Hepatocyte (in vitro differentiated cells): ENCODE measurements around the gene CPVL. TPM values are rescaled to one million over a fixed set of nuclear protein-coding genes. Genes with fewer than 3 reads are reported as not detected.

Experiments
- DNase-seq: peaks from one replicate; pipeline ENCODE4 v3.0.0-alpha.2; 2016; ENCODE audit warnings: low spot score
- H2AFZ ChIP-seq: fragments of 200-600 bp; sonication (generic); 2 replicates; pipeline ENCODE4 v1.6.0; 2016; ENCODE audit warnings: antibody characterized with exemption, mild to moderate bottlenecking
- H3K27ac ChIP-seq: fragments of 200-600 bp; sonication (generic); 2 replicates; pipeline ENCODE4 v1.5.1; 2016; ENCODE audit warnings: mild to moderate bottlenecking
- H3K27me3 ChIP-seq: fragments of 200-600 bp; sonication (generic); 2 replicates; pipeline ENCODE4 v1.6.1; 2016
- H3K36me3 ChIP-seq: fragments of 200-600 bp; sonication (generic); replicated peaks from 2 replicates; pipeline ENCODE4 v1.5.1; 2016; ENCODE audit warnings: low read depth; ENCODE audit not compliant: insufficient read depth
- H3K4me1 ChIP-seq: fragments of 200-600 bp; sonication (generic); 2 replicates; pipeline ENCODE4 v1.5.1; 2016; ENCODE audit warnings: mild to moderate bottlenecking, moderate library complexity; ENCODE audit not compliant: insufficient read depth
- H3K4me2 ChIP-seq: fragments of 200-600 bp; sonication (generic); 2 replicates; pipeline ENCODE4 v1.6.0; 2016
- H3K4me3 ChIP-seq: fragments of 200-600 bp; sonication (generic); 2 replicates; pipeline ENCODE4 v1.5.1; 2016; ENCODE audit warnings: mild to moderate bottlenecking
- H3K79me2 ChIP-seq: fragments of 200-600 bp; sonication (generic); 2 replicates; pipeline ENCODE4 v1.6.0; 2017; ENCODE audit warnings: mild to moderate bottlenecking
- H3K9me2 ChIP-seq: fragments of 200-600 bp; sonication (generic); replicated peaks from 2 replicates; pipeline ENCODE4 v1.6.0; 2017; ENCODE audit warnings: mild to moderate bottlenecking; ENCODE audit not compliant: insufficient read depth
- H3K9me3 ChIP-seq: fragments of 200-600 bp; sonication (generic); 2 replicates; pipeline ENCODE4 v1.5.1; 2016; ENCODE audit warnings: low read depth, mild to moderate bottlenecking
- H4K20me1 ChIP-seq: fragments of 200-600 bp; sonication (generic); 2 replicates; pipeline ENCODE4 v1.6.0; 2016; ENCODE audit warnings: mild to moderate bottlenecking; ENCODE audit not compliant: insufficient read depth, poor library complexity, severe bottlenecking
- EZH2 ChIP-seq: fragments of 200-600 bp; sonication (generic); IDR thresholded peaks from 2 replicates; pipeline ENCODE4 v1.6.1; 2016; ENCODE audit warnings: antibody characterized with exemption, mild to moderate bottlenecking, borderline replicate concordance
- EZH2phosphoT487 ChIP-seq: fragments of 200-600 bp; sonication (generic); IDR thresholded peaks from one replicate; pipeline ENCODE4 v1.6.1; 2018; ENCODE audit warnings: antibody characterized with exemption, mild to moderate bottlenecking, low read depth, moderate library complexity; ENCODE audit not compliant: unreplicated experiment, severe bottlenecking
- WGBS: methylation state at CpG from one replicate; pipeline ENCODE4 v1.1.6; 2016; ENCODE audit warnings: low lambda C conversion rate; ENCODE audit errors: missing lambda C conversion rate; 5-methylcytosine and 5-hydroxymethylcytosine counted together
- polyA plus RNA-seq: library from polyadenylated mRNA; unstranded; fragments of >200 nt; fragmentation: Nextera tagmentation; extraction: Ambion mirVana; gene quantifications from 2 replicates; pipeline ENCODE4 v1.2.1, GENCODE V29; 2016
- total RNA-seq: library from RNA; depleted of rRNA; stranded (reverse); fragments of >200 nt; gene quantifications from 2 replicates; pipeline ENCODE4 v1.2.3, GENCODE V29; 2014
- TF ChIP-seq, protein P1 (sequence below): fragments of 200-600 bp; sonication (generic); IDR thresholded peaks from 2 replicates; pipeline ENCODE4 v1.5.1; 2016; ENCODE audit warnings: antibody characterized with exemption, mild to moderate bottlenecking; ENCODE audit not compliant: poor library complexity

CPVL gene
- total and polyA plus RNA-seq, 2 experiments from 2014 or later, result 26.2 to 36.3 TPM

DNA sequence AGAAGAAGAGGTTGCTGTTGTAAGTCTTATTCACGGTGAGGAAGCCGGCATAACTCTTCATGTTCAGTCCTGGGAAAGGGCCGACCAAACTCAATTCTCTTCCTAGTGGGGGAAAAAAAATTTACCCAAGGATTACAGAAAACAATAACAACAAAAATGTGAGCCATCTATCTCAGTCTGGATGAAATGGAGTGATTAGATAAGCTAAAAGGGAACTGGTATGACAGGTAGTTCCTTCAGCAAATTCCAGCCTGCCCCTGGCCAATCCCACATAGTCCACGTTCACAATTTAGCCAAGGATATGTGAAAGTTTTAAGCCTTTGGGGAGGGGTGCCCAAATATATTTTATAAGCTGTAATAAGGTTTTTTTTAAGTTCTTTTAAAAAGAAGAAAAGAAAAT is 33.6 kb downstream of the CPVL start:
- Histone ChIP-seq H3K27ac (no peak overlapping the region), H4K20me1 (no peaks in the 10 kb centered on the region), H3K36me3 (no peaks in the 10 kb centered on the region), H3K4me1 (no peaks in the 10 kb centered on the region), H3K79me2 (no peaks in the 10 kb centered on the region), H3K9me3 (no peaks in the 10 kb centered on the region), H3K4me3 (no peak overlapping the region), H3K27me3 (no peaks in the 10 kb centered on the region), H3K4me2 (no peak overlapping the region), H3K9me2 (no peaks in the 10 kb centered on the region), H2AFZ (no peak overlapping the region)
- no peak for DNase-seq
- WGBS, result 64% methylated on average over 4 of the region's 4 CpGs
- TF ChIP-seq, protein P1, sequence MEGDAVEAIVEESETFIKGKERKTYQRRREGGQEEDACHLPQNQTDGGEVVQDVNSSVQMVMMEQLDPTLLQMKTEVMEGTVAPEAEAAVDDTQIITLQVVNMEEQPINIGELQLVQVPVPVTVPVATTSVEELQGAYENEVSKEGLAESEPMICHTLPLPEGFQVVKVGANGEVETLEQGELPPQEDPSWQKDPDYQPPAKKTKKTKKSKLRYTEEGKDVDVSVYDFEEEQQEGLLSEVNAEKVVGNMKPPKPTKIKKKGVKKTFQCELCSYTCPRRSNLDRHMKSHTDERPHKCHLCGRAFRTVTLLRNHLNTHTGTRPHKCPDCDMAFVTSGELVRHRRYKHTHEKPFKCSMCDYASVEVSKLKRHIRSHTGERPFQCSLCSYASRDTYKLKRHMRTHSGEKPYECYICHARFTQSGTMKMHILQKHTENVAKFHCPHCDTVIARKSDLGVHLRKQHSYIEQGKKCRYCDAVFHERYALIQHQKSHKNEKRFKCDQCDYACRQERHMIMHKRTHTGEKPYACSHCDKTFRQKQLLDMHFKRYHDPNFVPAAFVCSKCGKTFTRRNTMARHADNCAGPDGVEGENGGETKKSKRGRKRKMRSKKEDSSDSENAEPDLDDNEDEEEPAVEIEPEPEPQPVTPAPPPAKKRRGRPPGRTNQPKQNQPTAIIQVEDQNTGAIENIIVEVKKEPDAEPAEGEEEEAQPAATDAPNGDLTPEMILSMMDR, result no peak
- TF ChIP-seq EZH2phosphoT487, result no peak
- TF ChIP-seq EZH2, result no peak

DNA sequence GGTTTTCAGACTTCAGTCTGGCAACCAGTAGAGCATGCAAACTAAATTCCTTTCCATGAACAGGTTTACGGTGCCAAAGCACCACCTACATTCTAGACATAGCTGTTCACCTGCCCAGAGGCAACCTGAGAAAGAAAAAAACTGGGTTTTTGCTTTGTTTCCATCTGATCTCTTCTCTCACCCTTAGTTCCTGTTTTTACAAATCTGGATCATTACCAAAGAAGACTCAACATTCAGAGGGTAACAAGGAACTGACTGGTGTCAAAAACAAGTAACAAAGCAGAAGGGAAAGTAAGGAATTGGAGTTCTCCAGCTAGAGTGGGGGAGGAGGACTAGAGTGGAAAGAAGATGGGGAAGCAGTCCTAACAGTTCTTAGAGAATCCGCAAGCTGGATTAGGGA is 36.4 kb downstream of the CPVL start:
- Histone ChIP-seq H3K36me3 (no peaks in the 10 kb centered on the region), H3K79me2 (no peaks in the 10 kb centered on the region), H3K4me3 (no peak overlapping the region), H3K27me3 (no peaks in the 10 kb centered on the region), H3K4me1 (no peaks in the 10 kb centered on the region), H4K20me1 (no peaks in the 10 kb centered on the region), H3K9me3 (no peaks in the 10 kb centered on the region), H3K27ac (no peak overlapping the region), H3K9me2 (no peaks in the 10 kb centered on the region), H2AFZ (no peak overlapping the region), H3K4me2 (no peak overlapping the region)
- TF ChIP-seq EZH2 (no peak), EZH2phosphoT487 (no peak)
- TF ChIP-seq, protein P1, result no peak
- WGBS, result 96% methylated on average over 2 of the region's 2 CpGs
- DNase-seq, result no peak

DNA sequence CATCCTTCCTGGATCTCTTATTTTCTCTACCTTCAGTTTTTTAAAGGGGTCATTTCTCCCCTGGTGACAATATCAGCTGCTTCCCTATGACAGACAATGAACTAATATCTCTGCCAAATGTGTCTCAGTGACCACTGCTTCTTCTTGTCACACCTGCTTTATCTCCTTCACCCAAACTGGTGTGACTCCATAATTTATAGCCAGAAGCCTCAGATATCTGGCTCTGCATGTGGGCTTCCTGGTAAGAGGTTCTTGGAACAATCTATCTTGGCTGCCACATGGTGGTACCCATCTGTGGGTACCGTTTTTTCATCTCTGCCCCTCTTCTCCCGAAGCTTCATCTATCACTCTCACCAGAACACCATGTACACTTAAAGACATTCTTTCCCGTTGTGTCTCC is 37.0 kb downstream of the CPVL start:
- H3K4me3 ChIP-seq, result no peak overlapping the region
- TF ChIP-seq EZH2phosphoT487 (no peak), EZH2 (no peak)
- TF ChIP-seq, protein P1, result no peak
- H3K79me2 ChIP-seq, result no peaks in the 10 kb centered on the region
- no peaks in the 10 kb centered on the region for H3K27me3 ChIP-seq
- H3K9me2 ChIP-seq, result no peaks in the 10 kb centered on the region
- H3K9me3 ChIP-seq, result no peaks in the 10 kb centered on the region
- no peak overlapping the region for H3K4me2 ChIP-seq
- no peak overlapping the region for H3K27ac ChIP-seq
- H2AFZ ChIP-seq, result no peak overlapping the region
- no peak for DNase-seq
- H3K4me1 ChIP-seq, result no peaks in the 10 kb centered on the region
- 87% methylated on average over 3 of the region's 3 CpGs for WGBS
- no peaks in the 10 kb centered on the region for H3K36me3 ChIP-seq
- no peaks in the 10 kb centered on the region for H4K20me1 ChIP-seq

DNA sequence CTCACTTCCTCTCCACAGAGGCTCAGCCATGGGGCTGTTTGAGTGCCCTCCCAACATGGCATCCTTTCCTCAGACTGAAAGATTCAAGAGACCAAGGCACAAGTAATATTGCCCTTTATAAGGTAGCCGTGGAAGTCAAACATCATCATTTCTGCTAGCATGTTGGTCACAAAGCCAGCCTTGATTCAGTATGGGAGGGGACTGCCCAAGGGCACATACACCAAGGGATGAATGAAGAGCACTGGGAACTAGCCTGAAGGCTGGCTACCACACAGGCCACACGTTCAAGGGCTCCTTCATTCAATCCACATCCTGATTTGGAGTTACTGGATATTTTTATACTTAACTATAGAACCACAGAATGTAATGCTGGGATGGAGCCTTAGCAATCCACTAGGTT is 39.3 kb downstream of the CPVL start:
- no peaks in the 10 kb centered on the region for H3K4me1 ChIP-seq
- H3K4me2 ChIP-seq, result no peak overlapping the region
- no peak overlapping the region for H2AFZ ChIP-seq
- TF ChIP-seq EZH2 (no peak), EZH2phosphoT487 (no peak)
- TF ChIP-seq, protein P1, result no peak
- DNase-seq, result no peak
- H3K27ac ChIP-seq, result no peak overlapping the region
- H3K36me3 ChIP-seq, result no peaks in the 10 kb centered on the region
- WGBS, result 94% methylated on average over 2 of the region's 2 CpGs
- H3K9me3 ChIP-seq, result no peaks in the 10 kb centered on the region
- H3K9me2 ChIP-seq, result no peaks in the 10 kb centered on the region
- H4K20me1 ChIP-seq, result no peaks in the 10 kb centered on the region
- no peak overlapping the region for H3K4me3 ChIP-seq
- no peaks in the 10 kb centered on the region for H3K27me3 ChIP-seq
- no peaks in the 10 kb centered on the region for H3K79me2 ChIP-seq
